Activated CD4-positive, alpha-beta T cell treated with anti-CD3 and anti-CD28 coated beads, Interleukin-10, Interleukin-2, amounts not matched to agents 100 ng/mL and 50 ng/mL, durations not matched to agents 16 hours and 8 hours (primary cell): ENCODE results near the gene TFG.
"Not testable (repeated sequence)": the region's sequence is repeated elsewhere in the genome, so short reads cannot be mapped to it uniquely, and the experiment has no call there.

Source experiments
- DNase-seq: peaks from one replicate; pipeline ENCODE4 v3.0.0-alpha.2; 2020

Gene TFG

GRCh38 chr3:100708989-100709841 is at the start of gene TFG:
Gene TFG, plus strand, starts transcription at chr3:100709494. Its CDS starts 4,192 bp downstream, at chr3:100713686.
- peak; percentile 99 for DNase-seq

- not testable (repeated sequence) for DNase-seq
Measured at GRCh38 chr3:100661294-100661693, 48.0 kb upstream of the TFG start.

- no peak for DNase-seq
Measured at GRCh38 chr3:100662113-100662823, 47.0 kb upstream of the TFG start.

GRCh38 chr3:100665230-100665629 is 44.1 kb upstream of the TFG start:
- DNase-seq = peak; percentile 75

- not testable (repeated sequence) for DNase-seq
Measured at GRCh38 chr3:100666699-100667098, 42.6 kb upstream of the TFG start.

- not testable (repeated sequence) for DNase-seq
Measured at GRCh38 chr3:100667316-100667715, 42.0 kb upstream of the TFG start.

- not testable (repeated sequence) for DNase-seq
Measured at GRCh38 chr3:100670995-100671394, 38.3 kb upstream of the TFG start.

- DNase-seq = no peak
Measured at GRCh38 chr3:100681496-100681895, 27.8 kb upstream of the TFG start.

GRCh38 chr3:100682056-100682853 is 27.0 kb upstream of the TFG start:
- no peak for DNase-seq

- no peak for DNase-seq
Measured at GRCh38 chr3:100682854-100683760, 26.2 kb upstream of the TFG start.

- no peak for DNase-seq
Measured at GRCh38 chr3:100693225-100693624, 16.1 kb upstream of the TFG start.

- DNase-seq = no peak
Measured at GRCh38 chr3:100695696-100696095, 13.6 kb upstream of the TFG start.

GRCh38 chr3:100696161-100696560 is 13.1 kb upstream of the TFG start:
- no peak for DNase-seq

- no peak for DNase-seq
Measured at GRCh38 chr3:100697172-100697571, 12.1 kb upstream of the TFG start.

- DNase-seq = no peak
Measured at GRCh38 chr3:100697723-100698285, 11.5 kb upstream of the TFG start.

GRCh38 chr3:100698736-100699135 is 10.6 kb upstream of the TFG start:
- DNase-seq = no peak

GRCh38 chr3:100700708-100701107 is 8.6 kb upstream of the TFG start:
- no peak for DNase-seq

GRCh38 chr3:100702082-100702979 is 7.0 kb upstream of the TFG start:
- no peak for DNase-seq

- DNase-seq = no peak
Measured at GRCh38 chr3:100702980-100703345, 6.3 kb upstream of the TFG start.

- DNase-seq = no peak
Measured at GRCh38 chr3:100703865-100704264, 5.4 kb upstream of the TFG start.

- DNase-seq = no peak
Measured at GRCh38 chr3:100706365-100706764, 2.9 kb upstream of the TFG start.
